SK-N-SH (cell line): ENCODE results near the gene TUBA3E.
"Not testable (repeated sequence)": the region's sequence is repeated elsewhere in the genome, so short reads cannot be mapped to it uniquely, and the experiment has no call there.

Source experiments
- EP300 ChIP-seq, 2 experiments: IDR thresholded peaks; 2 replicates each; pipeline versions ENCODE4 v1.4.0 to v1.6.1; 2012; ENCODE audit warnings: borderline replicate concordance in 1 of 2, low read depth in 1 of 2, low read length in 1 of 2
- EZH2phosphoT487 ChIP-seq: fragments of 200-600 bp; sonication (generic); IDR thresholded peaks from 2 replicates; pipeline ENCODE4 v1.6.1; 2017; ENCODE audit warnings: low read depth, mixed run types, mild to moderate bottlenecking, antibody characterized with exemption, moderate library complexity, borderline replicate concordance
- FOSL2 ChIP-seq: IDR thresholded peaks from 2 replicates; pipeline ENCODE4 v1.4.0; 2012; ENCODE audit warnings: low read depth, mild to moderate bottlenecking, moderate library complexity, borderline replicate concordance
- FOXM1 ChIP-seq: IDR thresholded peaks from 2 replicates; pipeline ENCODE4 v1.4.0; 2012; ENCODE audit warnings: low read depth, mild to moderate bottlenecking
- NFIC ChIP-seq: IDR thresholded peaks from 2 replicates; pipeline ENCODE4 v1.4.0; 2012; ENCODE audit warnings: borderline replicate concordance
- RFX5 ChIP-seq: IDR thresholded peaks from 2 replicates; pipeline ENCODE4 v1.6.1; 2012; ENCODE audit warnings: mild to moderate bottlenecking, improper control_type of control experiment, low read length
- TAF1 ChIP-seq: IDR thresholded peaks from 2 replicates; pipeline ENCODE4 v1.6.1; 2012; ENCODE audit warnings: low read depth, mild to moderate bottlenecking, low read length, moderate library complexity, borderline replicate concordance
- TF ChIP-seq, protein P1 (sequence below): IDR thresholded peaks from 2 replicates; pipeline ENCODE4 v1.6.1; 2012; ENCODE audit warnings: mild to moderate bottlenecking, low read depth, low read length, moderate library complexity
- TF ChIP-seq, protein P2 (sequence below): fragments of 200-600 bp; sonication (generic); IDR thresholded peaks from 2 replicates; pipeline ENCODE4 v1.6.1; 2017; ENCODE audit warnings: antibody characterized with exemption, mild to moderate bottlenecking, moderate library complexity
- TF ChIP-seq, protein P3 (sequence below): IDR thresholded peaks from 2 replicates; pipeline ENCODE4 v1.4.0; 2012; ENCODE audit warnings: low read depth
- TF ChIP-seq, protein P4 (sequence below): fragments of 150-350 bp; IDR thresholded peaks from 2 replicates; pipeline ENCODE4 v1.6.1; 2016; ENCODE audit warnings: mild to moderate bottlenecking, low read depth, low read length
- TF ChIP-seq, protein P5 (sequence below): IDR thresholded peaks from 2 replicates; pipeline ENCODE4 v1.4.0; 2012; ENCODE audit warnings: low read depth, borderline replicate concordance

DNA sequence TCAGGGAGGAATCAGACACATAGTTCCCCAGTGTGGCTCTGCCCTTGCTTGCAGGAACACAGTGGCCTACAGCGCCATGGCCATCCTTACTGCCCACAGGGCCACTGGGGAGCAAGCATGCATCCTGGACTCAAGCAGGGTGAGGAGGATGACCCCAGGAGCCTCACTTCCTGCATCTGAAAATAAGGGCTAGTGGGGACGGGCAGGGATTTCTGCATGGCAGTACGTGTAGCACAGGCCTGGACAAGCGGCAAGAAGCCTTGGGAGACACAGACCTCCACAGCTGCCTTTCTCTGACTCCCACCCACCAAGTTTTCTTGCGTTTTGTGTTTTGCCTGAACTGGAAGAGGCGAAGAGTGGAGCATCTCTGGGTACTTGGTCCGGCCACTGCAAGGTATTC lies 35.8 kb downstream of the TUBA3E start:
- not testable (repeated sequence) for TF ChIP-seq FOXM1; NFIC; EP300 (IDR thresholded peaks at IDR 0.05; ENCODE audit: borderline replicate concordance in 1 of 2, low read depth in 1 of 2, low read length in 1 of 2); FOSL2; TAF1; RFX5; EZH2phosphoT487
- TF ChIP-seq, protein P1, sequence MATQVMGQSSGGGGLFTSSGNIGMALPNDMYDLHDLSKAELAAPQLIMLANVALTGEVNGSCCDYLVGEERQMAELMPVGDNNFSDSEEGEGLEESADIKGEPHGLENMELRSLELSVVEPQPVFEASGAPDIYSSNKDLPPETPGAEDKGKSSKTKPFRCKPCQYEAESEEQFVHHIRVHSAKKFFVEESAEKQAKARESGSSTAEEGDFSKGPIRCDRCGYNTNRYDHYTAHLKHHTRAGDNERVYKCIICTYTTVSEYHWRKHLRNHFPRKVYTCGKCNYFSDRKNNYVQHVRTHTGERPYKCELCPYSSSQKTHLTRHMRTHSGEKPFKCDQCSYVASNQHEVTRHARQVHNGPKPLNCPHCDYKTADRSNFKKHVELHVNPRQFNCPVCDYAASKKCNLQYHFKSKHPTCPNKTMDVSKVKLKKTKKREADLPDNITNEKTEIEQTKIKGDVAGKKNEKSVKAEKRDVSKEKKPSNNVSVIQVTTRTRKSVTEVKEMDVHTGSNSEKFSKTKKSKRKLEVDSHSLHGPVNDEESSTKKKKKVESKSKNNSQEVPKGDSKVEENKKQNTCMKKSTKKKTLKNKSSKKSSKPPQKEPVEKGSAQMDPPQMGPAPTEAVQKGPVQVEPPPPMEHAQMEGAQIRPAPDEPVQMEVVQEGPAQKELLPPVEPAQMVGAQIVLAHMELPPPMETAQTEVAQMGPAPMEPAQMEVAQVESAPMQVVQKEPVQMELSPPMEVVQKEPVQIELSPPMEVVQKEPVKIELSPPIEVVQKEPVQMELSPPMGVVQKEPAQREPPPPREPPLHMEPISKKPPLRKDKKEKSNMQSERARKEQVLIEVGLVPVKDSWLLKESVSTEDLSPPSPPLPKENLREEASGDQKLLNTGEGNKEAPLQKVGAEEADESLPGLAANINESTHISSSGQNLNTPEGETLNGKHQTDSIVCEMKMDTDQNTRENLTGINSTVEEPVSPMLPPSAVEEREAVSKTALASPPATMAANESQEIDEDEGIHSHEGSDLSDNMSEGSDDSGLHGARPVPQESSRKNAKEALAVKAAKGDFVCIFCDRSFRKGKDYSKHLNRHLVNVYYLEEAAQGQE, result not testable (repeated sequence)
- TF ChIP-seq, protein P2, sequence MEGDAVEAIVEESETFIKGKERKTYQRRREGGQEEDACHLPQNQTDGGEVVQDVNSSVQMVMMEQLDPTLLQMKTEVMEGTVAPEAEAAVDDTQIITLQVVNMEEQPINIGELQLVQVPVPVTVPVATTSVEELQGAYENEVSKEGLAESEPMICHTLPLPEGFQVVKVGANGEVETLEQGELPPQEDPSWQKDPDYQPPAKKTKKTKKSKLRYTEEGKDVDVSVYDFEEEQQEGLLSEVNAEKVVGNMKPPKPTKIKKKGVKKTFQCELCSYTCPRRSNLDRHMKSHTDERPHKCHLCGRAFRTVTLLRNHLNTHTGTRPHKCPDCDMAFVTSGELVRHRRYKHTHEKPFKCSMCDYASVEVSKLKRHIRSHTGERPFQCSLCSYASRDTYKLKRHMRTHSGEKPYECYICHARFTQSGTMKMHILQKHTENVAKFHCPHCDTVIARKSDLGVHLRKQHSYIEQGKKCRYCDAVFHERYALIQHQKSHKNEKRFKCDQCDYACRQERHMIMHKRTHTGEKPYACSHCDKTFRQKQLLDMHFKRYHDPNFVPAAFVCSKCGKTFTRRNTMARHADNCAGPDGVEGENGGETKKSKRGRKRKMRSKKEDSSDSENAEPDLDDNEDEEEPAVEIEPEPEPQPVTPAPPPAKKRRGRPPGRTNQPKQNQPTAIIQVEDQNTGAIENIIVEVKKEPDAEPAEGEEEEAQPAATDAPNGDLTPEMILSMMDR, result not testable (repeated sequence)
- TF ChIP-seq, protein P3, sequence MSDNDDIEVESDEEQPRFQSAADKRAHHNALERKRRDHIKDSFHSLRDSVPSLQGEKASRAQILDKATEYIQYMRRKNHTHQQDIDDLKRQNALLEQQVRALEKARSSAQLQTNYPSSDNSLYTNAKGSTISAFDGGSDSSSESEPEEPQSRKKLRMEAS, result not testable (repeated sequence)
- TF ChIP-seq, protein P4, sequence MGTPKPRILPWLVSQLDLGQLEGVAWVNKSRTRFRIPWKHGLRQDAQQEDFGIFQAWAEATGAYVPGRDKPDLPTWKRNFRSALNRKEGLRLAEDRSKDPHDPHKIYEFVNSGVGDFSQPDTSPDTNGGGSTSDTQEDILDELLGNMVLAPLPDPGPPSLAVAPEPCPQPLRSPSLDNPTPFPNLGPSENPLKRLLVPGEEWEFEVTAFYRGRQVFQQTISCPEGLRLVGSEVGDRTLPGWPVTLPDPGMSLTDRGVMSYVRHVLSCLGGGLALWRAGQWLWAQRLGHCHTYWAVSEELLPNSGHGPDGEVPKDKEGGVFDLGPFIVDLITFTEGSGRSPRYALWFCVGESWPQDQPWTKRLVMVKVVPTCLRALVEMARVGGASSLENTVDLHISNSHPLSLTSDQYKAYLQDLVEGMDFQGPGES, result not testable (repeated sequence)
- TF ChIP-seq, protein P5, sequence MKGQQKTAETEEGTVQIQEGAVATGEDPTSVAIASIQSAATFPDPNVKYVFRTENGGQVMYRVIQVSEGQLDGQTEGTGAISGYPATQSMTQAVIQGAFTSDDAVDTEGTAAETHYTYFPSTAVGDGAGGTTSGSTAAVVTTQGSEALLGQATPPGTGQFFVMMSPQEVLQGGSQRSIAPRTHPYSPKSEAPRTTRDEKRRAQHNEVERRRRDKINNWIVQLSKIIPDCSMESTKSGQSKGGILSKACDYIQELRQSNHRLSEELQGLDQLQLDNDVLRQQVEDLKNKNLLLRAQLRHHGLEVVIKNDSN, result not testable (repeated sequence)
